ENCODE data around the gene RIN3. TPM values are rescaled to one million over a fixed set of nuclear protein-coding genes. Genes with fewer than 3 reads are reported as not detected.

The RIN3 gene
- total and polyA plus RNA-seq, 10 of the 15 experiments (the other 5 are each of a cell fraction or from before 2014, with no cell fraction given): 0.91 to 23.3 (median 6.3) TPM

DNA sequence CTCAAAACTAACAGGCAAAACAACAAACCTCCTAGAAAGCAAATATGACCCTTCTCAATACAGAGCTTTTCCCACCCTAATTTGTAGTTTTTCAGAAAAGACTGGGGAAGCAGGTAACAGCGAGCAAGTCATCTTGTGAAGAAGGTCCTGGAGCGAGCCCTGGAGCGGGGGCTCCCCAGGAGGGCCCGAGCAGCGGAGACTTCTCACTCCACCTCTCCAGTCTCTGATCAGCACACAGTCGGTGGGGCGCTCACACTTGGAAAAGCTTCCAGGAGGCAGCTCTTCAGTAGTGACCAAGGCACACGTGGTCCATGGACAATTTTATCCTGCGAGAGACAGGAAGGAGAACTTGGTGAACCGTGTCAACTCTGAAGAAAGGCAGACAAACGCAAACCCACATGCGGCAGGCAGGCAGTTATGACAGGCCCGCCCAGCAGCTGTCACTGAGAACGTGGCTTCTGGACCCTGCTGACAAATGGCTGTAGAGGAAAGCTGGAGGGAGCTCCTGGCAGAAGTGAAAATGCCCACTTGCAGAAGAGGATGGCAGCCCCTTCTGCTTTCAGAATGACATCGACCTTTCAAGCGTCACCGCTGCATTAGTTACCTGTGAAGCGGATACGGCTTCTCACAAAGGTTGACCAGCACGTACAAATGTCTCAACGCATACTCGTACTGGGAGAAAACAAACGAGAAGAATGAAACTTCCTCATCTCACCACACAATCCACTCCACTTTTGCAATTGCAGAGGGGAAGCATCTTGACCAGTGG is 190.6 kb downstream of the RIN3 start:
- in situ Hi-C loops (cut with MboI): no loop called here
- CTCF ChIA-PET: interaction anchor here (0.6 to 1.7 kb wide), 9 partner anchors 9 to 664 kb away, joined by 3 to 7 read pairs (median 4); no protein-coding TSS in a partner anchor
- TF ChIP-seq SREBF1 (IDR thresholded peaks at IDR 0.05; ENCODE audit: low read length) (no peak), MLLT1 (IDR thresholded peaks at IDR 0.05) (0 out of 2 replicates have a peak, but pooled peaks have one; percentile 52), RFX5 (IDR thresholded peaks at IDR 0.05; ENCODE audit: low read depth, low read length) (no peak), NFXL1 (IDR thresholded peaks at IDR 0.05; ENCODE audit: borderline replicate concordance) (no peak), RCOR1 (conservative IDR thresholded peaks at IDR 0.05; ENCODE audit: low read depth, low read length) (0 out of 2 replicates have a peak, but pooled peaks have one; percentile 37), MEF2B (IDR thresholded peaks at IDR 0.05; ENCODE audit: partially characterized antibody, poor library complexity, severe bottlenecking) (peak; percentile 51), NRF1 (conservative IDR thresholded peaks at IDR 0.05; ENCODE audit: low read depth, low read length) (no peak), SMAD5 (IDR thresholded peaks at IDR 0.05; ENCODE audit: low read depth) (no peak), GABPA (IDR thresholded peaks at IDR 0.05; ENCODE audit: low read depth) (no peak), CREB1 (IDR thresholded peaks at IDR 0.05; ENCODE audit: low read depth) (peak; percentile 59), SRF (IDR thresholded peaks at IDR 0.05; ENCODE audit: low read depth in 2 of 2, low read length in 2 of 2) (0 out of 4 replicates have a peak, but pooled peaks of 1 of the 2 experiments have one; percentile 30), NR2C2 (IDR thresholded peaks at IDR 0.05; ENCODE audit: borderline replicate concordance, control insufficient read depth, insufficient read length, low read depth) (no peak)
- TF ChIP-seq, protein P1, sequence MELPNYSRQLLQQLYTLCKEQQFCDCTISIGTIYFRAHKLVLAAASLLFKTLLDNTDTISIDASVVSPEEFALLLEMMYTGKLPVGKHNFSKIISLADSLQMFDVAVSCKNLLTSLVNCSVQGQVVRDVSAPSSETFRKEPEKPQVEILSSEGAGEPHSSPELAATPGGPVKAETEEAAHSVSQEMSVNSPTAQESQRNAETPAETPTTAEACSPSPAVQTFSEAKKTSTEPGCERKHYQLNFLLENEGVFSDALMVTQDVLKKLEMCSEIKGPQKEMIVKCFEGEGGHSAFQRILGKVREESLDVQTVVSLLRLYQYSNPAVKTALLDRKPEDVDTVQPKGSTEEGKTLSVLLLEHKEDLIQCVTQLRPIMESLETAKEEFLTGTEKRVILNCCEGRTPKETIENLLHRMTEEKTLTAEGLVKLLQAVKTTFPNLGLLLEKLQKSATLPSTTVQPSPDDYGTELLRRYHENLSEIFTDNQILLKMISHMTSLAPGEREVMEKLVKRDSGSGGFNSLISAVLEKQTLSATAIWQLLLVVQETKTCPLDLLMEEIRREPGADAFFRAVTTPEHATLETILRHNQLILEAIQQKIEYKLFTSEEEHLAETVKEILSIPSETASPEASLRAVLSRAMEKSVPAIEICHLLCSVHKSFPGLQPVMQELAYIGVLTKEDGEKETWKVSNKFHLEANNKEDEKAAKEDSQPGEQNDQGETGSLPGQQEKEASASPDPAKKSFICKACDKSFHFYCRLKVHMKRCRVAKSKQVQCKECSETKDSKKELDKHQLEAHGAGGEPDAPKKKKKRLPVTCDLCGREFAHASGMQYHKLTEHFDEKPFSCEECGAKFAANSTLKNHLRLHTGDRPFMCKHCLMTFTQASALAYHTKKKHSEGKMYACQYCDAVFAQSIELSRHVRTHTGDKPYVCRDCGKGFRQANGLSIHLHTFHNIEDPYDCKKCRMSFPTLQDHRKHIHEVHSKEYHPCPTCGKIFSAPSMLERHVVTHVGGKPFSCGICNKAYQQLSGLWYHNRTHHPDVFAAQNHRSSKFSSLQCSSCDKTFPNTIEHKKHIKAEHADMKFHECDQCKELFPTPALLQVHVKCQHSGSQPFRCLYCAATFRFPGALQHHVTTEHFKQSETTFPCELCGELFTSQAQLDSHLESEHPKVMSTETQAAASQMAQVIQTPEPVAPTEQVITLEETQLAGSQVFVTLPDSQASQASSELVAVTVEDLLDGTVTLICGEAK (IDR thresholded peaks at IDR 0.05; ENCODE audit: borderline replicate concordance): no peak
- TF ChIP-seq, protein P2, sequence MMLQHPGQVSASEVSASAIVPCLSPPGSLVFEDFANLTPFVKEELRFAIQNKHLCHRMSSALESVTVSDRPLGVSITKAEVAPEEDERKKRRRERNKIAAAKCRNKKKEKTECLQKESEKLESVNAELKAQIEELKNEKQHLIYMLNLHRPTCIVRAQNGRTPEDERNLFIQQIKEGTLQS (IDR thresholded peaks at IDR 0.05; ENCODE audit: borderline replicate concordance, extremely low read depth, low read depth, low read length): no peak

More for the DNA sequence above, 190.6 kb downstream of the RIN3 start:
- H3K36me3 ChIP-seq (ENCODE audit: control insufficient read depth in 2 of 2, insufficient read depth in 2 of 2, low read length in 1 of 2): peaks cover 0 to 6% of the 10 kb centered on the region in 2 experiments; a peak in 1 of 4 replicates
- WGBS (ENCODE audit: insufficient coverage, insufficient replicate concordance, low lambda C conversion rate, missing lambda C conversion rate): 6% methylated on average over 23 of the region's 23 CpGs
- no peaks in the 10 kb centered on the region for H4K20me1 ChIP-seq (ENCODE audit: control insufficient read depth, insufficient read depth)
- ChIA-PET POLR2A (interaction anchor here (0.8 to 1.8 kb wide), 6 partner anchors 27 to 127 kb away, joined by 3 to 7 read pairs (median 4); partner anchors contain the start of gene LGMN), SMC1A (ENCODE audit: uncharacterized antibody, unreplicated experiment) (interaction anchor here (0.6 to 2.4 kb wide), 19 partner anchors 9 to 585 kb away, joined by 3 to 10 read pairs (median 4); no protein-coding TSS in a partner anchor), RAD21 (ENCODE audit: unreplicated experiment) (interaction anchor here (0.7 to 1.9 kb wide), 6 partner anchors 26 to 115 kb away, joined by 3 to 10 read pairs (median 4); no protein-coding TSS in a partner anchor)
- peaks cover 26% of the 10 kb centered on the region for H3K4me1 ChIP-seq (ENCODE audit: control insufficient read depth, insufficient read depth, low read length)
- DNase-seq (ENCODE audit: low read depth, low spot score): peak; percentile 92
- H3K9ac ChIP-seq (ENCODE audit: control insufficient read depth, insufficient read depth, low read length): 0 out of 2 replicates have a peak overlapping the region, but pooled peaks have one; percentile 1
- intact Hi-C loops (cut with micrococcal nuclease; ENCODE audit: unreplicated experiment): loop anchor here (5.0 kb wide), 1 partner anchor 43 kb away; the partner anchor contains the start of gene LGMN
- H3K27ac ChIP-seq (ENCODE audit: control insufficient read depth, insufficient read depth): peak overlapping the region; percentile 29; the same call in 1 of the 2 replicates
- H3K9me3 ChIP-seq (replicated peaks; ENCODE audit: control insufficient read depth, insufficient read depth, low read length): no peaks in the 10 kb centered on the region
- H3K79me2 ChIP-seq (ENCODE audit: control insufficient read depth, insufficient read depth, low read length): no peaks in the 10 kb centered on the region
- ATAC-seq: peak; percentile 97
- BruUV-seq (replicated peaks): TSS peak; percentile 61
- no peaks in the 10 kb centered on the region for H3K27me3 ChIP-seq (replicated peaks in 1 of 2; ENCODE audit: control insufficient read depth in 2 of 2, insufficient read depth in 2 of 2, low read length in 1 of 2)
- H2AFZ ChIP-seq (ENCODE audit: control insufficient read depth, low read depth, low read length): no peak overlapping the region
- 0 out of 2 replicates have a peak overlapping the region, but pooled peaks have one; percentile 2 for H3K4me3 ChIP-seq
- FAIRE-seq: peak; percentile 97
- peak overlapping the region; percentile 58 for H3K4me2 ChIP-seq (ENCODE audit: control insufficient read depth, insufficient read depth)
